K562 (cell line): ENCODE measurements around the gene SLC6A8. TPM values are rescaled to one million over a fixed set of nuclear protein-coding genes. Genes with fewer than 3 reads are reported as not detected.

Experiments used
- ATAC-seq: fragments of 200-7000 bp; cut with Tn5 transposase; 3 replicates; pipeline ENCODE4 v1.9.1; 2020; ENCODE audit warnings: moderate library complexity
- BruUV-seq: library from RNA; stranded (reverse); fragments of 400-500 nt; replicated peaks from 2 replicates; lab custom pipeline; 2021; lab: Mats Ljungman, UMichigan
- CTCF ChIA-PET: fragments of 300-600 bp; formaldehyde crosslinking; extraction: SDS; loops from one replicate; lab custom pipeline; 2021; ENCODE audit warnings: low intra/inter-chr PET ratio; lab: Yijun Ruan, JAX
- POLR2A ChIA-PET: fragments of 300-600, 350-650 bp; sonication (Branson Sonifier 250); formaldehyde crosslinking; extraction: SDS; loops from one replicate; lab custom pipeline; 2021; ENCODE audit warnings: antibody characterized with exemption, inconsistent platforms; lab: Yijun Ruan, JAX
- DNase-seq, 4 experiments: peaks; one replicate each; pipeline versions ENCODE4 v3.0.0 to v3.0.0-alpha.2; 2011 to 2018; ENCODE audit warnings: low spot score in 3 of 4, mixed read lengths in 3 of 4; ENCODE audit errors: extremely low read depth in 1 of 4
- FAIRE-seq: peaks from 2 replicates; lab custom pipeline; 2011; peaks lifted over from hg19 to GRCh38; lab: Jason Lieb, UNC
- H2AFZ ChIP-seq: 2 replicates; pipeline ENCODE4 v1.6.0; 2011; ENCODE audit warnings: low read depth, low read length, control low read depth, inconsistent platforms
- H3K27ac ChIP-seq: fragments of 200-600 bp; 3 replicates; pipeline ENCODE4 v1.8.0; 2011; ENCODE audit warnings: low read depth, mild to moderate bottlenecking, control low read depth, inconsistent platforms, low read length, moderate library complexity, mixed read lengths; ENCODE audit errors: extremely low read depth
- H3K27me3 ChIP-seq, 2 experiments: fragments of 300-600 bp in 1 of 2; 2 replicates in 1 of 2; 3 replicates in 1 of 2; pipeline versions ENCODE4 v1.6.0 to v1.8.0; 2011; ENCODE audit warnings: inconsistent platforms in 2 of 2, low read length in 2 of 2, mild to moderate bottlenecking in 1 of 2, mixed read lengths in 1 of 2, moderate library complexity in 1 of 2; ENCODE audit not compliant: control insufficient read depth in 2 of 2, insufficient read depth in 2 of 2
- H3K36me3 ChIP-seq: fragments of 300-600 bp; 3 replicates; pipeline ENCODE4 v1.8.0; 2011; ENCODE audit warnings: mild to moderate bottlenecking, low read length, inconsistent platforms; ENCODE audit not compliant: control insufficient read depth, insufficient read depth
- H3K4me1 ChIP-seq, 2 experiments: fragments of 200-600 bp in 1 of 2; replicated peaks in 1 of 2; 2 replicates in 1 of 2; 3 replicates in 1 of 2; pipeline versions ENCODE4 v1.5.1 to v1.8.0; 2011; ENCODE audit warnings: inconsistent platforms in 2 of 2, low read length in 2 of 2, mild to moderate bottlenecking in 1 of 2, mixed read lengths in 1 of 2, moderate library complexity in 1 of 2; ENCODE audit not compliant: control insufficient read depth in 2 of 2, insufficient read depth in 2 of 2
- H3K4me2 ChIP-seq: 2 replicates; pipeline ENCODE4 v1.6.1; 2011; ENCODE audit warnings: low read length, control low read depth, inconsistent platforms, mixed read lengths; ENCODE audit not compliant: insufficient read depth
- H3K4me3 ChIP-seq: fragments of 200-600 bp; sonication (generic), shearing (Covaris generic); 2 replicates; pipeline ENCODE4 v1.5.1; 2016; ENCODE audit warnings: control low read depth, inconsistent platforms
- H3K79me2 ChIP-seq: fragments of 200-600 bp; 3 replicates; pipeline ENCODE4 v1.8.0; 2011; ENCODE audit warnings: low read length, inconsistent platforms; ENCODE audit not compliant: control insufficient read depth, insufficient read depth
- H3K9ac ChIP-seq, 2 experiments: 2 replicates each; pipeline versions ENCODE4 v1.6.0 to v1.6.1; 2011; ENCODE audit warnings: low read depth in 2 of 2, low read length in 2 of 2, control low read depth in 1 of 2, inconsistent platforms in 1 of 2, mild to moderate bottlenecking in 1 of 2, mixed read lengths in 1 of 2; ENCODE audit not compliant: insufficient read depth in 1 of 2
- H3K9me1 ChIP-seq: one replicate; pipeline ENCODE4 v1.6.0; 2011; ENCODE audit warnings: inconsistent platforms, mild to moderate bottlenecking, low read length, moderate library complexity; ENCODE audit not compliant: control insufficient read depth, insufficient read depth
- H3K9me3 ChIP-seq: replicated peaks from 2 replicates; pipeline ENCODE4 v1.5.1; 2011; ENCODE audit warnings: low read depth, low read length, inconsistent platforms; ENCODE audit not compliant: control insufficient read depth, insufficient read depth
- H4K20me1 ChIP-seq: replicated peaks from 2 replicates; pipeline ENCODE4 v1.6.1; 2011; ENCODE audit warnings: low read length, inconsistent platforms, mixed read lengths; ENCODE audit not compliant: control insufficient read depth, insufficient read depth
- CBFA2T2 ChIP-seq: fragments of 450-650 bp; conservative IDR thresholded peaks from 2 replicates; pipeline ENCODE4 v1.6.1; 2017; ENCODE audit warnings: mild to moderate bottlenecking
- CBX1 ChIP-seq: sonication (generic); IDR thresholded peaks from 2 replicates; pipeline ENCODE4 v1.6.1; 2016; ENCODE audit warnings: antibody characterized with exemption, low read depth, mild to moderate bottlenecking
- DDX20 ChIP-seq: fragments of 450-650 bp; IDR thresholded peaks from 2 replicates; pipeline ENCODE4 v1.6.1; 2016; ENCODE audit warnings: missing genetic modification characterization, low read depth, mild to moderate bottlenecking, missing compliant biosample characterization, moderate library complexity
- FOXK1 ChIP-seq: sonication (generic); formaldehyde crosslinking; IDR thresholded peaks from 2 replicates; pipeline ENCODE4 v1.8.0; 2022; ENCODE audit warnings: missing genetic modification reagents, mild to moderate bottlenecking, borderline replicate concordance
- GATAD2A ChIP-seq: fragments of 450-650 bp; IDR thresholded peaks from 2 replicates; pipeline ENCODE4 v1.6.1; 2017
- KLF6 ChIP-seq: fragments of 250-450 bp; sonication (Bioruptor Pico); IDR thresholded peaks from 2 replicates; pipeline ENCODE4 v1.4.0; 2020; ENCODE audit warnings: mild to moderate bottlenecking, moderate library complexity, borderline replicate concordance
- NCOA6 ChIP-seq: fragments of 450-650 bp; IDR thresholded peaks from 2 replicates; pipeline ENCODE4 v1.6.1; 2017; ENCODE audit warnings: mild to moderate bottlenecking
- NUFIP1 ChIP-seq: fragments of 450-650 bp; IDR thresholded peaks from 2 replicates; pipeline ENCODE4 v1.6.1; 2018; ENCODE audit not compliant: partially characterized antibody
- OTX1 ChIP-seq: fragments of 450-650 bp; formaldehyde crosslinking; IDR thresholded peaks from 2 replicates; pipeline ENCODE4 v1.4.0; 2022; ENCODE audit warnings: mild to moderate bottlenecking
- POLR2H ChIP-seq: IDR thresholded peaks from 2 replicates; pipeline ENCODE4 v1.6.1; 2016; ENCODE audit warnings: missing genetic modification characterization, low read depth, mild to moderate bottlenecking, control low read depth, missing compliant biosample characterization, moderate library complexity
- PURB ChIP-seq: sonication (generic); formaldehyde crosslinking; IDR thresholded peaks from 2 replicates; pipeline ENCODE4 v1.9.0; 2021; ENCODE audit warnings: low read depth, mild to moderate bottlenecking, missing genetic modification reagents
- TBL1XR1 ChIP-seq, 2 experiments: IDR thresholded peaks; 2 replicates each; pipeline ENCODE4 v1.6.1; 2012; ENCODE audit warnings: improper control_type of control experiment in 2 of 2, low read length in 2 of 2, mild to moderate bottlenecking in 1 of 2
- ZBTB8A ChIP-seq: fragments of 450-650 bp; IDR thresholded peaks from 2 replicates; pipeline ENCODE4 v1.6.1; 2018; ENCODE audit warnings: mild to moderate bottlenecking, moderate library complexity; ENCODE audit not compliant: partially characterized antibody
- ZNF561 ChIP-seq: fragments of 450-650 bp; formaldehyde crosslinking; conservative IDR thresholded peaks from 2 replicates; pipeline ENCODE4 v1.4.0; 2020; ENCODE audit warnings: mild to moderate bottlenecking, moderate library complexity
- WGBS: fragments of 100-300 bp; shearing (Covaris generic); methylation state at CpG from one replicate; pipeline ENCODE4 v1.1.6; 2016; ENCODE audit warnings: low coverage, mixed read lengths; ENCODE audit not compliant: insufficient coverage; ENCODE audit errors: missing lambda C conversion rate; 5-methylcytosine and 5-hydroxymethylcytosine counted together
- in situ Hi-C: fragments of 300-500 bp; cut with MboI; formaldehyde crosslinking; loops from 4 replicates; pipeline ENCODE4 v1.15.0; 2018; ENCODE audit warnings: inconsistent platforms, mixed read lengths
- intact Hi-C: fragments of 100-400 bp; cut with micrococcal nuclease; formaldehyde crosslinking; loops from 2 replicates; pipeline ENCODE4 v1.14.2; 2022
- polyA plus RNA-seq, 8 experiments: library from polyadenylated mRNA; depleted of rRNA in 4 of 8; stranded (reverse) in 5 of 8; unstranded in 3 of 8; fragments of >200 nt; fragmentation: Nextera tagmentation in 2 of 8; fragmentation: Illumina TruSeq in 1 of 8; extraction: Ambion mirVana in 2 of 8; extraction: Trizol in 1 of 8; gene quantifications; 2 replicates each; pipeline versions ENCODE4 v1.2.1 to v1.2.3, GENCODE V29; 2011 to 2014; ENCODE audit warnings: inconsistent platforms in 1 of 8, missing spikeins in 1 of 8
- total RNA-seq, 7 experiments: library from RNA; depleted of rRNA in 6 of 7; stranded (reverse); fragments of >200 nt in 6 of 7; fragmentation: Illumina TruSeq in 2 of 7; extraction: Trizol in 2 of 7; gene quantifications; 2 replicates each; pipeline versions ENCODE4 v1.2.1 to v1.2.3, GENCODE V29; 2011 to 2021; ENCODE audit warnings: low replicate concordance in 1 of 7
- TF ChIP-seq, protein P1 (sequence below): fragments of 450-650 bp; IDR thresholded peaks from 2 replicates; pipeline ENCODE4 v1.6.1; 2014; ENCODE audit warnings: low read depth, mild to moderate bottlenecking, moderate library complexity, borderline replicate concordance
- TF ChIP-seq, protein P2 (sequence below), 3 experiments: IDR thresholded peaks in 2 of 3; conservative IDR thresholded peaks in 1 of 3; 2 replicates each; pipeline ENCODE4 v1.5.1; 2011 to 2012; ENCODE audit warnings: low read length in 3 of 3, mild to moderate bottlenecking in 3 of 3, control low read depth in 2 of 3, improper control_type of control experiment in 1 of 3, inconsistent platforms in 1 of 3, low read depth in 1 of 3, mixed read lengths in 1 of 3, moderate library complexity in 1 of 3; ENCODE audit not compliant: insufficient read depth in 2 of 3
- TF ChIP-seq, protein P3 (sequence below): sonication (generic); formaldehyde crosslinking; IDR thresholded peaks from 2 replicates; pipeline ENCODE4 v1.8.1; 2023; ENCODE audit warnings: mild to moderate bottlenecking, missing genetic modification reagents

SLC6A8 gene
- total and polyA plus RNA-seq, 9 of the 15 experiments (the other 6 are each of a cell fraction or from before 2014, with no cell fraction given): 0.68 to 144 (median 34.3) TPM

DNA sequence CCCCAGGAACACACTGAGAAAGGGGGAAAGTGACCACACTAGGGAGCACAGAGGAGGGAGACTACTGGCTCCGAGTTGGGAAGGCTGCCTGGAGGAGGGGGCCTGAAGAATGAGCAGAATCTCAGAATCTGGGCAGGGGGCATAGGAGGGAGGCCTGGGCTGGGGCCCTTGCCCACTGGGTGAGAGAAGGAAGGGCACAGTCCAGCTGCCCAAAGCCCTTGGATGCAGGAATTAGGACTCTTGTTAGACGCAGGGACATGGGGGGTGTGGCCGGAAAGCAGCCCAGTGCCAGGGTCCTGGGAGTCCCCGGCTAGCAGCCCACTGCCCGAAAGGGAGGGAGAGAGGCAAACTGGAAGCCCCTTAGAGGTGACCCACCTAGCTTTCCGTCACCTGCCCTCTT, 42.6 kb upstream of the SLC6A8 start (continued):
- TF ChIP-seq NUFIP1 (no peak), NCOA6 (no peak), GATAD2A (no peak), FOXK1 (no peak), ZNF561 (CRISPR knock-in tag) (no peak)

DNA sequence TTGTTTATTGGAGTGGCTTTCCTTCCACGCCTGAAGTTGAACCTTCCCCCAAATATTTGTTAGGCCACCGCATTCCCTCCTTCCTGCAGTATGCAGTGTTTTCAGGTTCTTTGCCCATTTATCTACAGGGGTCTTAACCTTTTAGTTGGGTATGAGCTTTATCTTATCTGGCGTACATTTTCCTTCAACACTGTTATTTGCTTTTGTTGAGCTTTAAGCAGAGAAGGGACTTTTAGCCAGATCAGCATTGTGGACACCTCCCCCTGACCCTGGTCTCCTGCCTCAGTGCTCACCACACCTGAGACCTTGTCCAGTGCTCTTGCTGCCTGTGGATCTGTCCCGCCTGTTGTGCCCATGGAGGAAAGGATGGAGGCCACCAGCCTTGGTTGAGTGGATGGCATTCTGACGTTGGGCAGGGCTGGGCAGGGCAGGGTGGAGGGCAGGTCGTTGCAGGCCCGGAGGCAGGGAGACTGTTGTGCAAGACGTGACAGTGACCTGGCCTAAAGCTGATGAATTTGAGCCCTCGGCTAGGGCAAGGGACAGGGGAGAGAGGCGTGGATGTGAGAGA, 41.7 kb upstream of the SLC6A8 start:
- no peak for DNase-seq
- Histone ChIP-seq H4K20me1 (no peaks in the 10 kb centered on the region), H3K4me2 (no peak overlapping the region), H3K9me3 (no peaks in the 10 kb centered on the region), H3K4me3 (no peak overlapping the region), H2AFZ (no peak overlapping the region), H3K27ac (no peak overlapping the region), H3K79me2 (no peaks in the 10 kb centered on the region), H3K36me3 (no peaks in the 10 kb centered on the region), H3K9ac (peak overlapping the region in 1 of 2 experiments; percentile 69; a peak in 1 of 4 replicates), H3K4me1 (peaks cover 7 to 80% of the 10 kb centered on the region in 2 experiments; a peak in 3 of 5 replicates), H3K27me3 (peaks cover 0 to 2% of the 10 kb centered on the region in 2 experiments; a peak in 1 of 5 replicates), H3K9me1 (no peaks in the 10 kb centered on the region)
- ATAC-seq: no peak
- intact Hi-C loops (loop anchor here (5.0 kb wide), 3 partner anchors 34 to 109 kb away; no protein-coding TSS in a partner anchor), in situ Hi-C loops (no loop called here)
- WGBS: 32% methylated on average over 6 of the region's 10 CpGs
- POLR2A ChIA-PET: interaction anchor here (0.6 kb wide), 2 partner anchors 96 to 895 kb away, joined by 4 read pairs; no protein-coding TSS in a partner anchor
- FAIRE-seq: no peak
- CTCF ChIA-PET: no interaction called here
- no TSS peak for BruUV-seq
- TF ChIP-seq OTX1 (CRISPR knock-in tag) (no peak), CBX1 (no peak), TBL1XR1 (IDR thresholded peaks at IDR 0.05; ENCODE audit: low read length in 2 of 2) (no peak), ZBTB8A (no peak), CBFA2T2 (no peak), DDX20 (tag) (no peak), KLF6 (CRISPR knock-in tag) (no peak), POLR2H (no peak), PURB (CRISPR knock-in tag) (no peak)
- TF ChIP-seq, protein P1, sequence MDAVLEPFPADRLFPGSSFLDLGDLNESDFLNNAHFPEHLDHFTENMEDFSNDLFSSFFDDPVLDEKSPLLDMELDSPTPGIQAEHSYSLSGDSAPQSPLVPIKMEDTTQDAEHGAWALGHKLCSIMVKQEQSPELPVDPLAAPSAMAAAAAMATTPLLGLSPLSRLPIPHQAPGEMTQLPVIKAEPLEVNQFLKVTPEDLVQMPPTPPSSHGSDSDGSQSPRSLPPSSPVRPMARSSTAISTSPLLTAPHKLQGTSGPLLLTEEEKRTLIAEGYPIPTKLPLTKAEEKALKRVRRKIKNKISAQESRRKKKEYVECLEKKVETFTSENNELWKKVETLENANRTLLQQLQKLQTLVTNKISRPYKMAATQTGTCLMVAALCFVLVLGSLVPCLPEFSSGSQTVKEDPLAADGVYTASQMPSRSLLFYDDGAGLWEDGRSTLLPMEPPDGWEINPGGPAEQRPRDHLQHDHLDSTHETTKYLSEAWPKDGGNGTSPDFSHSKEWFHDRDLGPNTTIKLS: no peak
- TF ChIP-seq, protein P2, sequence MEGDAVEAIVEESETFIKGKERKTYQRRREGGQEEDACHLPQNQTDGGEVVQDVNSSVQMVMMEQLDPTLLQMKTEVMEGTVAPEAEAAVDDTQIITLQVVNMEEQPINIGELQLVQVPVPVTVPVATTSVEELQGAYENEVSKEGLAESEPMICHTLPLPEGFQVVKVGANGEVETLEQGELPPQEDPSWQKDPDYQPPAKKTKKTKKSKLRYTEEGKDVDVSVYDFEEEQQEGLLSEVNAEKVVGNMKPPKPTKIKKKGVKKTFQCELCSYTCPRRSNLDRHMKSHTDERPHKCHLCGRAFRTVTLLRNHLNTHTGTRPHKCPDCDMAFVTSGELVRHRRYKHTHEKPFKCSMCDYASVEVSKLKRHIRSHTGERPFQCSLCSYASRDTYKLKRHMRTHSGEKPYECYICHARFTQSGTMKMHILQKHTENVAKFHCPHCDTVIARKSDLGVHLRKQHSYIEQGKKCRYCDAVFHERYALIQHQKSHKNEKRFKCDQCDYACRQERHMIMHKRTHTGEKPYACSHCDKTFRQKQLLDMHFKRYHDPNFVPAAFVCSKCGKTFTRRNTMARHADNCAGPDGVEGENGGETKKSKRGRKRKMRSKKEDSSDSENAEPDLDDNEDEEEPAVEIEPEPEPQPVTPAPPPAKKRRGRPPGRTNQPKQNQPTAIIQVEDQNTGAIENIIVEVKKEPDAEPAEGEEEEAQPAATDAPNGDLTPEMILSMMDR (IDR thresholded peaks at IDR 0.05 in 2 of 3, conservative IDR thresholded peaks at IDR 0.05 in 1 of 3; ENCODE audit: insufficient read depth in 2 of 3, low read depth in 1 of 3, low read length in 3 of 3): no peak
- TF ChIP-seq, protein P3, sequence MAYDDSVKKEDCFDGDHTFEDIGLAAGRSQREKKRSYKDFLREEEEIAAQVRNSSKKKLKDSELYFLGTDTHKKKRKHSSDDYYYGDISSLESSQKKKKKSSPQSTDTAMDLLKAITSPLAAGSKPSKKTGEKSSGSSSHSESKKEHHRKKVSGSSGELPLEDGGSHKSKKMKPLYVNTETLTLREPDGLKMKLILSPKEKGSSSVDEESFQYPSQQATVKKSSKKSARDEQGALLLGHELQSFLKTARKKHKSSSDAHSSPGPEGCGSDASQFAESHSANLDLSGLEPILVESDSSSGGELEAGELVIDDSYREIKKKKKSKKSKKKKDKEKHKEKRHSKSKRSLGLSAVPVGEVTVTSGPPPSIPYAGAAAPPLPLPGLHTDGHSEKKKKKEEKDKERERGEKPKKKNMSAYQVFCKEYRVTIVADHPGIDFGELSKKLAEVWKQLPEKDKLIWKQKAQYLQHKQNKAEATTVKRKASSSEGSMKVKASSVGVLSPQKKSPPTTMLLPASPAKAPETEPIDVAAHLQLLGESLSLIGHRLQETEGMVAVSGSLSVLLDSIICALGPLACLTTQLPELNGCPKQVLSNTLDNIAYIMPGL (CRISPR knock-in tag): no peak
